Activated CD8-positive, alpha-beta memory T cell treated with anti-CD3 and anti-CD28 coated beads for 36 hours (primary cell): ENCODE results near the gene KCTD13. TPM values are rescaled to one million over a fixed set of nuclear protein-coding genes. Genes with fewer than 3 reads are reported as not detected.
"Not testable (repeated sequence)": the region's sequence is repeated elsewhere in the genome, so short reads cannot be mapped to it uniquely, and the experiment has no call there.

ENCODE experiments used
- CTCF ChIA-PET: fragments of 350-600 bp; sonication (Branson Sonifier 250); formaldehyde crosslinking; loops from one replicate; lab custom pipeline; 2021; ENCODE audit warnings: antibody characterized with exemption; lab: Charles Lee
- POLR2A ChIA-PET: fragments of 350-600 bp; sonication (Branson Sonifier 250); formaldehyde crosslinking; loops from one replicate; lab custom pipeline; 2021; ENCODE audit warnings: antibody characterized with exemption; lab: Charles Lee
- total RNA-seq, 2 experiments: library from RNA; stranded (reverse); gene quantifications; one replicate each; pipeline ENCODE4 v1.2.3, GENCODE V29; 2021

KCTD13 gene
- total RNA-seq, 2 experiments from 2014 or later: 38.1 to 39.5 TPM

- ChIA-PET CTCF (no interaction called here), POLR2A (no interaction called here)
Observed at GRCh38 chr16:29873319-29873718, 52.7 kb downstream of the KCTD13 start.

GRCh38 chr16:29871822-29872546 is 54.0 kb downstream of the KCTD13 start:
- CTCF ChIA-PET: interaction anchor here (0.6 to 1.7 kb wide), 2 partner anchors 23 to 38 kb away, joined by 3 to 5 read pairs; no protein-coding TSS in a partner anchor
- POLR2A ChIA-PET: no interaction called here

GRCh38 chr16:29869067-29869466 is 57.0 kb downstream of the KCTD13 start:
- POLR2A ChIA-PET, CTCF ChIA-PET: not testable (repeated sequence)

GRCh38 chr16:29868396-29869009 is 57.5 kb downstream of the KCTD13 start:
- CTCF ChIA-PET: interaction anchor here (2.5 kb wide), 1 partner anchor 20 kb away, joined by 10 read pairs; no protein-coding TSS in a partner anchor
- POLR2A ChIA-PET: no interaction called here

- ChIA-PET CTCF (interaction anchor here (0.6 to 2.0 kb wide), 5 partner anchors 21 to 173 kb away, joined by 3 to 7 read pairs (median 3); no protein-coding TSS in a partner anchor), POLR2A (no interaction called here)
Observed at GRCh38 chr16:29864205-29864604, 61.8 kb downstream of the KCTD13 start.

- ChIA-PET POLR2A (interaction anchor here (0.6 kb wide), 1 partner anchor 55 kb away, joined by 3 read pairs; no protein-coding TSS in a partner anchor), CTCF (interaction anchor here (0.6 to 2.0 kb wide), 6 partner anchors 44 to 187 kb away, joined by 3 to 5 read pairs (median 3); partner anchors contain the start of genes KCTD13 and MVP)
Observed at GRCh38 chr16:29863669-29863984, 62.4 kb downstream of the KCTD13 start.

GRCh38 chr16:29862884-29863668 is 63.0 kb downstream of the KCTD13 start, which contains the start of gene CDIPT:
Gene CDIPT, minus strand, starts transcription at chr16:29863226. Its CDS starts 369 bp downstream, at chr16:29862857.
- POLR2A ChIA-PET: interaction anchor here (0.6 kb wide), 1 partner anchor 55 kb away, joined by 3 read pairs; no protein-coding TSS in a partner anchor
- CTCF ChIA-PET: interaction anchor here (0.6 to 2.0 kb wide), 6 partner anchors 43 to 187 kb away, joined by 3 to 5 read pairs (median 3); partner anchors contain the start of genes KCTD13 and MVP

GRCh38 chr16:29862383-29862883 is 63.6 kb downstream of the KCTD13 start:
- ChIA-PET CTCF (interaction anchor here (0.8 to 2.0 kb wide), 6 partner anchors 11 to 171 kb away, joined by 3 to 7 read pairs (median 4); partner anchors contain the start of genes KCTD13 and MVP), POLR2A (no interaction called here)

- ChIA-PET CTCF (no interaction called here), POLR2A (no interaction called here)
Observed at GRCh38 chr16:29860218-29860617, 65.8 kb downstream of the KCTD13 start.

- POLR2A ChIA-PET: interaction anchor here (0.5 kb wide), 1 partner anchor 854 kb away, joined by 3 read pairs; no protein-coding TSS in a partner anchor
- CTCF ChIA-PET: no interaction called here
Observed at GRCh38 chr16:29858974-29859373, 67.1 kb downstream of the KCTD13 start.

GRCh38 chr16:29858149-29858849 is 67.7 kb downstream of the KCTD13 start:
- POLR2A ChIA-PET: interaction anchor here (0.5 to 0.6 kb wide), 3 partner anchors 139 to 855 kb away, joined by 3 to 6 read pairs (median 4); no protein-coding TSS in a partner anchor
- CTCF ChIA-PET: interaction anchor here (0.7 to 1.2 kb wide), 2 partner anchors 10 to 160 kb away, joined by 4 to 5 read pairs; no protein-coding TSS in a partner anchor

GRCh38 chr16:29857133-29857760 is 68.8 kb downstream of the KCTD13 start:
- POLR2A ChIA-PET: no interaction called here

More at GRCh38 chr16:29857133-29857760, 68.8 kb downstream of the KCTD13 start:
- CTCF ChIA-PET: interaction anchor here (0.6 to 1.2 kb wide), 3 partner anchors 9 to 184 kb away, joined by 4 to 5 read pairs (median 5); no protein-coding TSS in a partner anchor

Other genes starting within 250 kb of the KCTD13 start
- 1 to 10 TPM; 3.6 to 4.2 TPM for gene QPRT, start 247.0 kb downstream of the KCTD13 start, total RNA-seq
- 10 to 100 TPM; 22.9 to 23.6 TPM for gene C16orf54, start 180.2 kb downstream of the KCTD13 start, total RNA-seq
- not detected for gene ZG16, start 148.0 kb downstream of the KCTD13 start, total RNA-seq
- gene KIF22, start 135.5 kb downstream of the KCTD13 start, total RNA-seq: 100 to 1,000 TPM; 129 to 134 TPM
- 100 to 1,000 TPM; 397 to 431 TPM for gene MAZ, start 119.7 kb downstream of the KCTD13 start, total RNA-seq
- gene PRRT2, start 114.0 kb downstream of the KCTD13 start, total RNA-seq: 1 to 10 TPM in 1 of 2 experiments, under 1 TPM in 1; 0.67 to 1.1 TPM
- 10 to 100 TPM; 38.3 to 40.9 TPM for gene PAGR1, start 110.1 kb downstream of the KCTD13 start, total RNA-seq
- 10 to 100 TPM; 42.2 to 46.0 TPM for gene MVP, start 105.8 kb downstream of the KCTD13 start, total RNA-seq
- 10 to 100 TPM; 57.2 to 58.1 TPM for gene CDIPT, start 63.0 kb downstream of the KCTD13 start, total RNA-seq
- gene SEZ6L2, start 26.7 kb downstream of the KCTD13 start, total RNA-seq: under 1 TPM; 0.11 to 0.13 TPM
- 1 to 10 TPM; 1.3 to 1.8 TPM for gene ASPHD1, start 25.7 kb downstream of the KCTD13 start, total RNA-seq
- gene TMEM219, start 35.9 kb upstream of the KCTD13 start, total RNA-seq: 10 to 100 TPM; 40.0 to 40.2 TPM
- gene TAOK2, start 47.6 kb upstream of the KCTD13 start, total RNA-seq: 10 to 100 TPM; 38.8 to 39.1 TPM
- gene HIRIP3, start 69.4 kb upstream of the KCTD13 start, total RNA-seq: 10 to 100 TPM; 46.1 to 46.2 TPM
- gene INO80E, start 70.0 kb upstream of the KCTD13 start, total RNA-seq: 100 to 1,000 TPM; 119 to 123 TPM
- gene DOC2A, start 84.8 kb upstream of the KCTD13 start, total RNA-seq: under 1 TPM; 0.70 to 0.84 TPM
- gene C16orf92, start 97.0 kb upstream of the KCTD13 start, total RNA-seq: not detected
- 1 to 10 TPM; 1.1 to 1.4 TPM for gene TLCD3B, start 105.0 kb upstream of the KCTD13 start, total RNA-seq
- gene ALDOA, start 139.5 kb upstream of the KCTD13 start, total RNA-seq: 1,000 to 10,000 TPM; 2,600 to 2,646 TPM
- gene PPP4C, start 149.8 kb upstream of the KCTD13 start, total RNA-seq: 100 to 1,000 TPM; 125 to 137 TPM
- gene TBX6, start 165.7 kb upstream of the KCTD13 start, total RNA-seq: 1 to 10 TPM; 1.5 to 1.7 TPM
- gene YPEL3, start 170.0 kb upstream of the KCTD13 start, total RNA-seq: 10 to 100 TPM; 13.3 to 13.6 TPM
- gene GDPD3, start 187.3 kb upstream of the KCTD13 start, total RNA-seq: 1 to 10 TPM; 3.4 to 4.3 TPM
- gene MAPK3, start 197.0 kb upstream of the KCTD13 start, total RNA-seq: 10 to 100 TPM; 38.7 to 40.8 TPM